Ovary (tissue), 10 donors: ENCODE data around the gene GPRIN3. TPM values are rescaled to one million over a fixed set of nuclear protein-coding genes. Genes with fewer than 3 reads are reported as not detected.

Source experiments
- DNase-seq, 5 donors: peaks; one replicate each; pipeline ENCODE4 v3.0.0-alpha.2; 2019 to 2020
- H3K27ac ChIP-seq, 2 donors: fragments of 200-600 bp; one replicate each; pipeline versions ENCODE4 v1.5.1 to v1.8.0; 2019 to 2022
- H3K27me3 ChIP-seq: fragments of 200-600 bp; one replicate; pipeline ENCODE4 v1.8.0; 2022
- H3K36me3 ChIP-seq: fragments of 200-600 bp; sonication (generic); one replicate; pipeline ENCODE4 v1.5.1; 2019
- H3K4me1 ChIP-seq: one replicate; pipeline ENCODE4 v1.8.1; 2013; ENCODE audit warnings: mild to moderate bottlenecking, moderate library complexity; ENCODE audit not compliant: insufficient read depth
- H3K4me3 ChIP-seq: fragments of 200-600 bp; sonication (generic); one replicate; pipeline ENCODE4 v1.5.1; 2017
- H3K9me3 ChIP-seq, 2 donors: fragments of 200-600 bp in 1 of 2; sonication (generic) in 1 of 2; one replicate each; pipeline versions ENCODE4 v1.5.1 to v1.8.1; 2013 to 2019; ENCODE audit warnings: mild to moderate bottlenecking in 1 of 2, moderate library complexity in 1 of 2
- EP300 ChIP-seq: sonication (generic); formaldehyde crosslinking; IDR thresholded peaks from one replicate; pipeline ENCODE4 v1.6.1; 2017; ENCODE audit warnings: antibody characterized with exemption
- POLR2A ChIP-seq: fragments of 450-650 bp; IDR thresholded peaks from one replicate; pipeline ENCODE4 v1.6.1; 2017; ENCODE audit warnings: antibody characterized with exemption, mild to moderate bottlenecking, moderate library complexity
- WGBS, 3 donors: extraction: QIAGEN DNeasy Blood & Tissue Kit in 1 of 3; methylation state at CpG; one replicate each; pipeline versions ENCODE4 v1.1.5 to v1.1.7; 2013 to 2017; 5-methylcytosine and 5-hydroxymethylcytosine counted together
- intact Hi-C, 4 donors: fragments of 100-400 bp; cut with DNase I; formaldehyde crosslinking; loops; one replicate each; pipeline versions ENCODE4 v1.11.0 to v1.15.1; 2022 to 2023
- long read RNA-seq, 3 donors: library from polyadenylated mRNA in 2 of 3; unstranded in 2 of 3; transcript quantifications; one replicate each; pipeline ENCODE4 v2.0.0 and lab custom pipeline, GENCODE V29; 2021 to 2026
- polyA plus RNA-seq, 2 donors: library from polyadenylated mRNA; stranded (reverse); fragments of 200-250 nt in 1 of 2; fragments of 350-450 nt in 1 of 2; fragmentation: Illumina TruSeq in 1 of 2; extraction: RNeasy Lipid Tissue Mini Kit (QIAGEN cat#74804) in 1 of 2; gene quantifications; one replicate each; pipeline ENCODE4 v1.2.3, GENCODE V29; 2013 to 2014
- total RNA-seq, 7 donors: library from RNA; depleted of rRNA in 2 of 7; stranded (reverse); fragments of >200 nt in 2 of 7; fragmentation: NEBNext Ultra II Directional in 3 of 7; extraction: Animal tissue kit (Norgen Biotek cat#: 25700) in 3 of 7; gene quantifications; one replicate each; pipeline versions ENCODE4 v1.1.0 to v1.2.4, GENCODE V29; 2016 to 2023
- TF ChIP-seq, protein P1 (sequence below), 3 donors: fragments of 450-650 bp in 2 of 3; fragments of 200-600 bp in 1 of 3; IDR thresholded peaks; one replicate each; pipeline versions ENCODE4 v1.5.1 to v1.8.0; 2016 to 2022; ENCODE audit warnings: antibody characterized with exemption in 3 of 3, mild to moderate bottlenecking in 1 of 3
- donor health status: DM: no; HTN: no; CAD: no; lungs with moderate emphysema.
- donor health status: DM: no; HTN: no; CAD: no.
- donor health status: Bipolar disorder and iron deficiency.
- donor health status: DM: yes; HTN: yes; CAD: no.
- donor health status: DM: no; HTN: no; CAD: no.
- donor health status: DM: yes; HTN: yes; CAD: no.

The GPRIN3 gene
- total RNA-seq (1 to 10 TPM; 2.7 to 6.8 (median 3.9) TPM), polyA plus RNA-seq (1 to 10 TPM; 1.0 to 1.7 TPM)
- long read RNA-seq, donor 1, full-length matches to known transcripts, result 7 of 7 reads
- long read RNA-seq, donor 1, partial matches to known transcripts, result 0 of 7 reads
- long read RNA-seq, donor 1, other reads (novel, unspliced or antisense), result 0 of 7 reads
- long read RNA-seq, donor 2, full-length matches to known transcripts, result 1 of 1 reads
- long read RNA-seq, donor 2, partial matches to known transcripts, result 0 of 1 reads
- long read RNA-seq, donor 2, other reads (novel, unspliced or antisense), result 0 of 1 reads
- long read RNA-seq, donor 3, full-length matches to known transcripts, result 1 of 3 reads
- long read RNA-seq, donor 3, partial matches to known transcripts, result 0 of 3 reads
- long read RNA-seq, donor 3, other reads (novel, unspliced or antisense), result 2 of 3 reads

DNA sequence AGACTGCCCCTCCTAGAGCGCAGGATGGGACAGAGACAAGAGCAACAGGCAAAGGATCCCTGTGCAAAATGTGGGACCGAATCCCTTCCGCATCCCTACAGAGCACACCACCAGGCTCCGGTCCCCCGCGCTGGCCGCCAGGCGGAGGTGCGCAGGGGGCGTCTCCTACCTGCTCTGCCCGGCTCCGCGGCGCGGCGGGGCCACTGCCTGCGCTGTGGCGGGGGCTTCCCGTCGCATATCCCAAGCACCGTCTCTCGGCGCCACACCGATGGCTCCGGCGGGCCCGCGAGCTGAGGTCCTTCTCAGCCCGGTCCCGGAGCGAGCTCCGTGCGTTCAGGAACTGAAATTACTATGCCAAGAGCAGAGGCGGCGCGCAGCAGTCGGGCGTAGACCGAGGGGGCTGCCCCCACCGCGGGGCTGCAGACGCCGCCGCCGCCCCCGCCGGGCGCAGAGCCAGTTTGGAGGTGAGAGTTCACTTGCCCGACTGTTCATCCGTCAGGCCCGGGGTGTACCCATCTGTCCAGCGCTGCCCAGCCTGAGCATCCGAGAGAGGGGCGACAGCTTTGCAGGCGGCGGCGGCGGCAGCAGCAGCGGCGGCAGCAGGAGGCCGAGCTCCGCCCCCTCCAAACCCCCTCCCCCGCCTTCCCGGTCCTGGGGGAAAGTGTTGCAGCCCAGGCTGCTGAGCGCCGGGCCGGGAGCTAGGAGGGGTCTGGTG is at the start of gene GPRIN3:
GPRIN3 (minus strand) TSS at position 355 of the 715 bp plus-strand sequence. CDS start 57,690 bp downstream, outside the sequence.
- DNase-seq, result peak; percentile 32 to 76 (median 60)
- H3K27me3 ChIP-seq, result no peaks in the 10 kb centered on the region
- 0% methylated on average over 63 to 67 of the region's 67 CpGs for WGBS, 3 donors
- no peak for TF ChIP-seq POLR2A
- TF ChIP-seq, protein P1, sequence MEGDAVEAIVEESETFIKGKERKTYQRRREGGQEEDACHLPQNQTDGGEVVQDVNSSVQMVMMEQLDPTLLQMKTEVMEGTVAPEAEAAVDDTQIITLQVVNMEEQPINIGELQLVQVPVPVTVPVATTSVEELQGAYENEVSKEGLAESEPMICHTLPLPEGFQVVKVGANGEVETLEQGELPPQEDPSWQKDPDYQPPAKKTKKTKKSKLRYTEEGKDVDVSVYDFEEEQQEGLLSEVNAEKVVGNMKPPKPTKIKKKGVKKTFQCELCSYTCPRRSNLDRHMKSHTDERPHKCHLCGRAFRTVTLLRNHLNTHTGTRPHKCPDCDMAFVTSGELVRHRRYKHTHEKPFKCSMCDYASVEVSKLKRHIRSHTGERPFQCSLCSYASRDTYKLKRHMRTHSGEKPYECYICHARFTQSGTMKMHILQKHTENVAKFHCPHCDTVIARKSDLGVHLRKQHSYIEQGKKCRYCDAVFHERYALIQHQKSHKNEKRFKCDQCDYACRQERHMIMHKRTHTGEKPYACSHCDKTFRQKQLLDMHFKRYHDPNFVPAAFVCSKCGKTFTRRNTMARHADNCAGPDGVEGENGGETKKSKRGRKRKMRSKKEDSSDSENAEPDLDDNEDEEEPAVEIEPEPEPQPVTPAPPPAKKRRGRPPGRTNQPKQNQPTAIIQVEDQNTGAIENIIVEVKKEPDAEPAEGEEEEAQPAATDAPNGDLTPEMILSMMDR (IDR thresholded peaks at IDR 0.05), result peak in 1 of 3 donors; percentile 7
- no peak for TF ChIP-seq EP300
- H3K27ac ChIP-seq, result no peak within 1 kb of the TSS
- intact Hi-C loops, result no loop called here
- peak within 1 kb of the TSS; percentile 71 for H3K4me3 ChIP-seq
- peaks cover 7% of the 10 kb centered on the region for H3K4me1 ChIP-seq
- no peaks in the 10 kb centered on the region for H3K36me3 ChIP-seq
- H3K9me3 ChIP-seq, result no peaks in the 10 kb centered on the region

- intact Hi-C loops, result no loop called here
- 80 to 96% (median 91%) methylated on average over 3 of the region's 3 CpGs for WGBS, 3 donors
- Histone ChIP-seq H3K27me3 (no peaks in the 10 kb centered on the region), H3K4me1 (no peaks in the 10 kb centered on the region), H3K4me3 (no peak overlapping the region), H3K27ac (no peak overlapping the region), H3K9me3 (no peaks in the 10 kb centered on the region), H3K36me3 (no peaks in the 10 kb centered on the region)
- TF ChIP-seq POLR2A (no peak), EP300 (no peak)
- TF ChIP-seq, protein P1 (IDR thresholded peaks at IDR 0.05), result no peak
- DNase-seq, result no peak
Observed at GRCh38 chr4:89357340-89357739, 49.7 kb upstream of the GPRIN3 start.

DNA sequence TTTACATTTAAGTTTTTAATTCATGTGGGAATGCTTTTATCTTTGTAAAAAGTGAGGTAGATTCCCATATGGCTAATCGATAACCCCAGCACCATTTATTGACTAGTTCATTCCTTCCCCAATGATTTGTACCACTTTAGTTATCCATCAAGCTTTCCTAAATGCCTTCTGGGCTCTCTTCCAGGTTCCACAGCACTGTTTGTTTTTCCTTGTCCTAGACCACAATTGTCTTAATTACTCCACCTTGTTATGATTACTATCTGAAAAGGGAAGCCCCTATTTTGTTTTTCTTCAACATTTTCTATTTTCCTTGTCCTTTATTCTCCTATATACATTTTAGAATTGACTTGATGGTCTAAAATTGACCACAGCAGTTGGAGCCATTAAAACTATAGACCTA is 48.5 kb upstream of the GPRIN3 start:
- no peak for TF ChIP-seq EP300
- Histone ChIP-seq H3K27me3 (no peaks in the 10 kb centered on the region), H3K4me1 (no peaks in the 10 kb centered on the region), H3K27ac (no peak overlapping the region), H3K36me3 (no peaks in the 10 kb centered on the region), H3K4me3 (no peak overlapping the region), H3K9me3 (no peaks in the 10 kb centered on the region)
- 85 to 90% (median 86%) methylated on average over 1 of the region's 1 CpG for WGBS, 3 donors
- intact Hi-C loops, result no loop called here
- no peak for DNase-seq

GRCh38 chr4:89353514-89353913 is 45.9 kb upstream of the GPRIN3 start:
- TF ChIP-seq POLR2A (no peak), EP300 (no peak)
- TF ChIP-seq, protein P1 (IDR thresholded peaks at IDR 0.05), result no peak
- 90 to 95% (median 94%) methylated on average over 3 of the region's 3 CpGs for WGBS, 3 donors
- no peaks in the 10 kb centered on the region for H3K4me1 ChIP-seq
- no peak for DNase-seq
- no peak overlapping the region for H3K4me3 ChIP-seq
- no peaks in the 10 kb centered on the region for H3K27me3 ChIP-seq
- no peaks in the 10 kb centered on the region for H3K36me3 ChIP-seq
- intact Hi-C loops, result no loop called here
- no peak overlapping the region for H3K27ac ChIP-seq
- no peaks in the 10 kb centered on the region for H3K9me3 ChIP-seq

DNA sequence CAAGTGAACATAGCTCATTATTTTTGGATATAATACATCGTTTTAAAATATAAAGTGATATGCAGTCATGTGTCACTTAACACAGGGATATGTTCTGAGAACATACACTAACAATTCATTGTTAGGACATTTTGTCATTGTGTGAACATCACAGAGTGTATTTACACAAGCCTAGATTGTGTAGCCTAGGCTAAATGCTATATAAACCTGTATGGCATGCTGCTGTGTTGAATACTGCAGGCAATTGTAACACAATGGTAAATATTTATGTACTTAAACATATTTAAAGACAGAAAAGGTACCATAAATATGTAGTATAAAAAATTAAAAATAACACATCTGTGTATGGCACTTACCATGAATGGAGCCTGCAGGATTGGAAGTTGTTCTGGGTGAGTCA is 44.9 kb upstream of the GPRIN3 start:
- no peaks in the 10 kb centered on the region for H3K9me3 ChIP-seq
- no peaks in the 10 kb centered on the region for H3K27me3 ChIP-seq
- DNase-seq, result no peak
- no peaks in the 10 kb centered on the region for H3K36me3 ChIP-seq
- H3K27ac ChIP-seq, result no peak overlapping the region
- H3K4me1 ChIP-seq, result no peaks in the 10 kb centered on the region
- H3K4me3 ChIP-seq, result no peak overlapping the region
- 52 to 72% (median 71%) methylated on average over 1 of the region's 1 CpG for WGBS, 3 donors
- TF ChIP-seq, protein P1 (IDR thresholded peaks at IDR 0.05), result no peak
- TF ChIP-seq POLR2A (no peak), EP300 (no peak)
- intact Hi-C loops, result no loop called here
